Skeletal muscle tissue (tissue), 4 donors: ENCODE data around the gene EYA4. TPM values are rescaled to one million over a fixed set of nuclear protein-coding genes. Genes with fewer than 3 reads are reported as not detected.

Source experiments
- H3K27ac ChIP-seq: one replicate; pipeline ENCODE4 v1.7.0; 2013; ENCODE audit warnings: mild to moderate bottlenecking, low read depth, low read length, inconsistent platforms
- H3K27me3 ChIP-seq, 3 donors: one replicate each; pipeline ENCODE4 v1.7.0; 2013; ENCODE audit warnings: low read length in 3 of 3; ENCODE audit not compliant: control insufficient read depth in 3 of 3, insufficient read depth in 3 of 3
- H3K36me3 ChIP-seq, 3 donors: one replicate each; pipeline ENCODE4 v1.7.0; 2013; ENCODE audit warnings: low read length in 3 of 3; ENCODE audit not compliant: control insufficient read depth in 3 of 3, insufficient read depth in 3 of 3
- H3K4me1 ChIP-seq, 3 donors: one replicate each; pipeline ENCODE4 v1.7.0; 2013; ENCODE audit warnings: low read length in 3 of 3, mild to moderate bottlenecking in 3 of 3; ENCODE audit not compliant: control insufficient read depth in 3 of 3, insufficient read depth in 3 of 3
- H3K4me3 ChIP-seq, 3 donors: one replicate each; pipeline ENCODE4 v1.7.0; 2013; ENCODE audit warnings: low read length in 3 of 3
- H3K9ac ChIP-seq, 3 donors: one replicate each; pipeline ENCODE4 v1.7.0; 2013; ENCODE audit warnings: low read length in 3 of 3, mild to moderate bottlenecking in 3 of 3, moderate library complexity in 2 of 3, low read depth in 1 of 3
- H3K9me3 ChIP-seq, 3 donors: one replicate each; pipeline ENCODE4 v1.7.0; 2013; ENCODE audit warnings: low read length in 3 of 3; ENCODE audit not compliant: control insufficient read depth in 3 of 3
- total RNA-seq: library from RNA; depleted of rRNA; stranded (reverse); fragments of >200 nt; gene quantifications from one replicate; pipeline ENCODE4 v1.2.3, GENCODE V29; 2014
- donor health status: Osteomylitis.

Gene EYA4
- total RNA-seq, 1 donor from 2014 or later, result 40.2 TPM

- Histone ChIP-seq H3K9me3 (no peaks in the 10 kb centered on the region), H3K36me3 (no peaks in the 10 kb centered on the region), H3K9ac (no peak overlapping the region), H3K27me3 (no peaks in the 10 kb centered on the region), H3K4me3 (no peak overlapping the region), H3K4me1 (peaks cover 5 to 17% (median 9%) of the 10 kb centered on the region in 3 donors), H3K27ac (no peak overlapping the region)
Measured at GRCh38 chr6:133301835-133302234, 60.7 kb downstream of the EYA4 start.

GRCh38 chr6:133306931-133307330, 65.8 kb downstream of the EYA4 start:
- Histone ChIP-seq H3K27ac (no peak overlapping the region), H3K9me3 (no peaks in the 10 kb centered on the region), H3K4me1 (peaks cover under 1 to 2% (median 1%) of the 10 kb centered on the region in 3 donors), H3K9ac (no peak overlapping the region), H3K27me3 (no peaks in the 10 kb centered on the region), H3K36me3 (no peaks in the 10 kb centered on the region), H3K4me3 (no peak overlapping the region)

- H3K4me3 ChIP-seq, result no peak overlapping the region
- H3K36me3 ChIP-seq, result no peaks in the 10 kb centered on the region
Measured at GRCh38 chr6:133309579-133309978, 68.4 kb downstream of the EYA4 start.

GRCh38 chr6:133312006-133312405, 70.8 kb downstream of the EYA4 start:
- H3K4me3 ChIP-seq, result no peak overlapping the region
- no peak overlapping the region for H3K27ac ChIP-seq
- no peaks in the 10 kb centered on the region for H3K27me3 ChIP-seq
- H3K4me1 ChIP-seq, result peaks cover 0 to 5% (median 5%) of the 10 kb centered on the region in 3 donors
- H3K36me3 ChIP-seq, result no peaks in the 10 kb centered on the region
- no peak overlapping the region for H3K9ac ChIP-seq
- H3K9me3 ChIP-seq, result no peaks in the 10 kb centered on the region

More at GRCh38 chr6:133309579-133309978, 68.4 kb downstream of the EYA4 start:
- Histone ChIP-seq H3K27ac (no peak overlapping the region), H3K4me1 (peaks cover 0 to 2% (median 0%) of the 10 kb centered on the region in 3 donors), H3K9me3 (no peaks in the 10 kb centered on the region), H3K27me3 (no peaks in the 10 kb centered on the region), H3K9ac (no peak overlapping the region)

- Histone ChIP-seq H3K27ac (no peak overlapping the region), H3K4me1 (peaks cover 0 to 5% (median 5%) of the 10 kb centered on the region in 3 donors), H3K36me3 (no peaks in the 10 kb centered on the region), H3K27me3 (no peaks in the 10 kb centered on the region), H3K9ac (no peak overlapping the region), H3K4me3 (no peak overlapping the region), H3K9me3 (no peaks in the 10 kb centered on the region)
Measured at GRCh38 chr6:133313068-133313467, 71.9 kb downstream of the EYA4 start.

GRCh38 chr6:133314947-133315346, 73.8 kb downstream of the EYA4 start:
- Histone ChIP-seq H3K4me1 (peaks cover 2 to 5% (median 3%) of the 10 kb centered on the region in 3 donors), H3K4me3 (no peak overlapping the region), H3K36me3 (no peaks in the 10 kb centered on the region), H3K27ac (no peak overlapping the region), H3K27me3 (no peaks in the 10 kb centered on the region), H3K9me3 (no peaks in the 10 kb centered on the region), H3K9ac (no peak overlapping the region)

- Histone ChIP-seq H3K4me1 (peaks cover 2 to 5% (median 3%) of the 10 kb centered on the region in 3 donors), H3K36me3 (no peaks in the 10 kb centered on the region), H3K27ac (no peak overlapping the region), H3K9ac (no peak overlapping the region), H3K27me3 (no peaks in the 10 kb centered on the region), H3K9me3 (no peaks in the 10 kb centered on the region), H3K4me3 (no peak overlapping the region)
Measured at GRCh38 chr6:133315811-133316210, 74.7 kb downstream of the EYA4 start.

GRCh38 chr6:133317704-133318103, 76.5 kb downstream of the EYA4 start:
- Histone ChIP-seq H3K4me3 (no peak overlapping the region), H3K9ac (no peak overlapping the region), H3K4me1 (peaks cover 2 to 9% (median 5%) of the 10 kb centered on the region in 3 donors), H3K27me3 (no peaks in the 10 kb centered on the region), H3K36me3 (no peaks in the 10 kb centered on the region), H3K27ac (no peak overlapping the region), H3K9me3 (no peaks in the 10 kb centered on the region)

- no peaks in the 10 kb centered on the region for H3K27me3 ChIP-seq
- no peak overlapping the region for H3K4me3 ChIP-seq
- H3K9ac ChIP-seq, result no peak overlapping the region
- H3K4me1 ChIP-seq, result peaks cover 5 to 9% (median 5%) of the 10 kb centered on the region in 3 donors
- no peaks in the 10 kb centered on the region for H3K36me3 ChIP-seq
- no peaks in the 10 kb centered on the region for H3K9me3 ChIP-seq
- H3K27ac ChIP-seq, result no peak overlapping the region
Measured at GRCh38 chr6:133326584-133326983, 85.4 kb downstream of the EYA4 start.

GRCh38 chr6:133333852-133334251, 92.7 kb downstream of the EYA4 start:
- Histone ChIP-seq H3K4me1 (peaks cover 0 to 11% (median 2%) of the 10 kb centered on the region in 3 donors), H3K4me3 (no peak overlapping the region), H3K9ac (no peak overlapping the region), H3K27me3 (no peaks in the 10 kb centered on the region), H3K27ac (no peak overlapping the region), H3K36me3 (no peaks in the 10 kb centered on the region), H3K9me3 (no peaks in the 10 kb centered on the region)
